Measurements from ENCODE around the gene KCNRG.

- TF ChIP-seq CTCF (IDR thresholded peaks at IDR 0.05) (no peak), POLR2A (IDR thresholded peaks at IDR 0.05) (no peak)
Observed at GRCh38 chr13:49993666-49994065, 21.6 kb upstream of the KCNRG start.
